GM12892 (cell line): ENCODE measurements around the gene EXOC4.

Source experiments
- POLR2A ChIP-seq: IDR thresholded peaks from 2 replicates; pipeline ENCODE4 v1.6.1; 2011; ENCODE audit warnings: low read depth, low read length, control low read depth
- POLR2AphosphoS5 ChIP-seq: IDR thresholded peaks from 2 replicates; pipeline ENCODE4 v1.6.1; 2011; ENCODE audit warnings: low read depth, low read length, control low read depth
- TAF1 ChIP-seq: IDR thresholded peaks from 2 replicates; pipeline ENCODE4 v1.6.1; 2011; ENCODE audit warnings: low read depth, mild to moderate bottlenecking, control low read depth, low read length, borderline replicate concordance

GRCh38 chr7:133445617-133446016, 192.7 kb downstream of the EXOC4 start:
- TF ChIP-seq POLR2AphosphoS5 (no peak), POLR2A (no peak), TAF1 (no peak)
